Skeletal muscle tissue (tissue), 4 donors: Measurements from ENCODE around the gene EIF4B. TPM values are rescaled to one million over a fixed set of nuclear protein-coding genes. Genes with fewer than 3 reads are reported as not detected.
"Not testable (repeated sequence)": the region's sequence is repeated elsewhere in the genome, so short reads cannot be mapped to it uniquely, and the experiment has no call there.

Experiments used
- H3K27ac ChIP-seq: one replicate; pipeline ENCODE4 v1.7.0; 2013; ENCODE audit warnings: mild to moderate bottlenecking, low read depth, low read length, inconsistent platforms
- H3K27me3 ChIP-seq, 3 donors: one replicate each; pipeline ENCODE4 v1.7.0; 2013; ENCODE audit warnings: low read length in 3 of 3; ENCODE audit not compliant: control insufficient read depth in 3 of 3, insufficient read depth in 3 of 3
- H3K36me3 ChIP-seq, 3 donors: one replicate each; pipeline ENCODE4 v1.7.0; 2013; ENCODE audit warnings: low read length in 3 of 3; ENCODE audit not compliant: control insufficient read depth in 3 of 3, insufficient read depth in 3 of 3
- H3K4me1 ChIP-seq, 3 donors: one replicate each; pipeline ENCODE4 v1.7.0; 2013; ENCODE audit warnings: low read length in 3 of 3, mild to moderate bottlenecking in 3 of 3; ENCODE audit not compliant: control insufficient read depth in 3 of 3, insufficient read depth in 3 of 3
- H3K4me3 ChIP-seq, 3 donors: one replicate each; pipeline ENCODE4 v1.7.0; 2013; ENCODE audit warnings: low read length in 3 of 3
- H3K9ac ChIP-seq, 3 donors: one replicate each; pipeline ENCODE4 v1.7.0; 2013; ENCODE audit warnings: low read length in 3 of 3, mild to moderate bottlenecking in 3 of 3, moderate library complexity in 2 of 3, low read depth in 1 of 3
- H3K9me3 ChIP-seq, 3 donors: one replicate each; pipeline ENCODE4 v1.7.0; 2013; ENCODE audit warnings: low read length in 3 of 3; ENCODE audit not compliant: control insufficient read depth in 3 of 3
- total RNA-seq: library from RNA; depleted of rRNA; stranded (reverse); fragments of >200 nt; gene quantifications from one replicate; pipeline ENCODE4 v1.2.3, GENCODE V29; 2014
- donor health status: Osteomylitis.

Gene EIF4B
- total RNA-seq, 1 donor from 2014 or later = 1,005 TPM

GRCh38 chr12:52975820-52976573 is 30.3 kb upstream of the EIF4B start:
- H3K9me3 ChIP-seq = no peaks in the 10 kb centered on the region
- H3K4me3 ChIP-seq = no peak overlapping the region
- no peaks in the 10 kb centered on the region for H3K36me3 ChIP-seq
- no peak overlapping the region for H3K27ac ChIP-seq
- no peak overlapping the region for H3K9ac ChIP-seq
- H3K27me3 ChIP-seq = peaks cover 10 to 16% (median 13%) of the 10 kb centered on the region in 3 donors
- H3K4me1 ChIP-seq = peaks cover 0 to 2% (median 0%) of the 10 kb centered on the region in 3 donors

DNA sequence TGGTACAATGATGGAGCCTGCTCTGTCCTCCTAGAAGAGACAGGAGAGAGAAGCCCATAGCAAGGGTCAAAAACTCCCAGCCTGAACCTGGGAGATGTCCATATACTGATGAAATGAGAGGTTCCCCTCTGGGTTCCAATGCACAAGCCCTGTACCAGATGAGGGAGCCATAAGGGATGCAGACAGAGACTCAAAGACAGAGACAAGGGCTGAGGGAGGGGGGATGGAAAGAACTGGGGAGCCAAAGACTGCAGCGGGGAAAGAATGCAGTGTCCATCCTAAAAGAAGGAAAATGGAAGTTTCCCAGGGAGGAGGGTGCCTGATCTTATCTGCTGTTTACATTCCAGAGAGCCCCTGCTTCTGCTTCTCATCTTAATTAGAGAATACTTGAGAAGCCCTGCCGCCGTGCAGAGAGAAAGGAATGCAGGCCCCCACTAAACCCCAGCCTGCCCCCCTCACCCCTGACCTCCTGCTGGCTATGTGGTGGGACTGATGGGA is 29.6 kb upstream of the EIF4B start:
- peaks cover 10 to 16% (median 13%) of the 10 kb centered on the region in 3 donors for H3K27me3 ChIP-seq
- H3K9me3 ChIP-seq = no peaks in the 10 kb centered on the region
- no peak overlapping the region for H3K27ac ChIP-seq
- no peak overlapping the region for H3K4me3 ChIP-seq
- H3K4me1 ChIP-seq = peaks cover 0 to 2% (median 0%) of the 10 kb centered on the region in 3 donors
- H3K9ac ChIP-seq = no peak overlapping the region
- no peaks in the 10 kb centered on the region for H3K36me3 ChIP-seq

- H3K27me3 ChIP-seq = peaks cover 10 to 16% (median 13%) of the 10 kb centered on the region in 3 donors
- H3K4me1 ChIP-seq = peaks cover 0 to 2% (median 0%) of the 10 kb centered on the region in 3 donors
- H3K9me3 ChIP-seq = no peaks in the 10 kb centered on the region
- H3K9ac ChIP-seq = no peak overlapping the region
- H3K36me3 ChIP-seq = no peaks in the 10 kb centered on the region
- H3K27ac ChIP-seq = no peak overlapping the region
- H3K4me3 ChIP-seq = no peak overlapping the region
Observed at GRCh38 chr12:52977170-52977569, 29.1 kb upstream of the EIF4B start.

DNA sequence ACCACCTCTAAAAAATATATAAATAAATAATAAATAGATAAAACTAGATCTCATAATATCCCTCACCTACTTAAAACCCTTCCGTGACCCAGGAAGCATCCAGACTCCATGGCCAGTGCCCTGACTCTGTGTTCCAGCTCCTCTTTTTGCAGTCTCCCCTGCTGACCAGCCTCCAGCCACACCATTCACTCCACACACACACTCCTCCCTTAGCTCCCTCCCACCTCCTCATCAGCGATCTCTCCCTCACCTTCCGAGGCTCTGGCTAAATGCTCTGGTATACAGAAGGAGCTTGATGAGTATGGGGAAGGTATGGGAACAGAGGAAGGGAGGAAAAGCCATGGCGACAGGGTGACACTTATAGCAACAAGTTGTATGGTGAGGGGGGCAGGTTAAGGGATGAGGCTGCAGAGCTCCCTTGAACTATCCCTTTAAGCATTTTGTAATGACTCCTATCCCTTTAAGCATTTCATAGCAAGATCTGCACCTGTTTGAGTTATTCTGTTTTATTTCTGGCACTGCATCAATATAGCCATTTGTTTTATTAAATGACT is 26.1 kb upstream of the EIF4B start:
- Histone ChIP-seq H3K27ac (no peak overlapping the region), H3K4me1 (peaks cover 0 to 2% (median 0%) of the 10 kb centered on the region in 3 donors), H3K9me3 (no peaks in the 10 kb centered on the region), H3K36me3 (no peaks in the 10 kb centered on the region), H3K9ac (peak overlapping the region in 1 of 3 donors; percentile 33), H3K4me3 (no peak overlapping the region), H3K27me3 (peaks cover 8 to 13% (median 9%) of the 10 kb centered on the region in 3 donors)

GRCh38 chr12:52980650-52981423 is 25.4 kb upstream of the EIF4B start:
- Histone ChIP-seq H3K27me3 (peaks cover 5 to 13% (median 10%) of the 10 kb centered on the region in 3 donors), H3K4me3 (no peak overlapping the region), H3K27ac (no peak overlapping the region), H3K4me1 (no peaks in the 10 kb centered on the region), H3K36me3 (no peaks in the 10 kb centered on the region), H3K9ac (peak overlapping the region in 1 of 3 donors; percentile 33), H3K9me3 (no peaks in the 10 kb centered on the region)

GRCh38 chr12:52984136-52984535 is 22.1 kb upstream of the EIF4B start:
- H3K9ac ChIP-seq = no peak overlapping the region

GRCh38 chr12:52988898-52989297 is 17.4 kb upstream of the EIF4B start:
- no peak overlapping the region for H3K9ac ChIP-seq
- H3K9me3 ChIP-seq = no peaks in the 10 kb centered on the region
- H3K4me3 ChIP-seq = no peak overlapping the region
- peaks cover 0 to 2% (median 0%) of the 10 kb centered on the region in 3 donors for H3K27me3 ChIP-seq
- no peaks in the 10 kb centered on the region for H3K4me1 ChIP-seq
- H3K27ac ChIP-seq = no peak overlapping the region
- H3K36me3 ChIP-seq = no peaks in the 10 kb centered on the region

More at GRCh38 chr12:52984136-52984535, 22.1 kb upstream of the EIF4B start:
- Histone ChIP-seq H3K27ac (no peak overlapping the region), H3K4me1 (no peaks in the 10 kb centered on the region), H3K4me3 (no peak overlapping the region), H3K27me3 (peaks cover 0 to 2% (median 0%) of the 10 kb centered on the region in 3 donors), H3K9me3 (no peaks in the 10 kb centered on the region), H3K36me3 (no peaks in the 10 kb centered on the region)

DNA sequence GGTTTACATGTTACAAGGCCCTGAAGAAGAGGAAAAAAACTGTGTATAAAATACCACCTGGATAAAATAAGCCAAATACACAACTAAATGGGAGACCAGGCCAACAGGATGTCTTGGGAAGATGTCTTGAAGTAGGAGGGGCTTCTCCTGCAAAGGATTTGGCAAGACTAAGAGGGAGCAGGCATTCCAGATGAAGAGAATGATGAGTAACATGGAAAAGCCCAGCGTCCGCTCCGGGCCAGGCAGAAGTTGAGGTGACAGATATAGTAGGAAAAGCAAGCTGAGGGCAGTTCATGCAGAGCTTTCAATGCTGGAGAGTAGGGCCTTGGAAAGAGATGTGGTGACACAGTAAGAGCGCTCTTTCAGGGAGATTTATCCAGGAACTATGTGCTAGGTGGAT is 16.1 kb upstream of the EIF4B start:
- Histone ChIP-seq H3K36me3 (no peaks in the 10 kb centered on the region), H3K27me3 (peaks cover 0 to 2% (median 0%) of the 10 kb centered on the region in 3 donors), H3K9ac (no peak overlapping the region), H3K9me3 (no peaks in the 10 kb centered on the region), H3K4me1 (no peaks in the 10 kb centered on the region), H3K27ac (no peak overlapping the region), H3K4me3 (no peak overlapping the region)

DNA sequence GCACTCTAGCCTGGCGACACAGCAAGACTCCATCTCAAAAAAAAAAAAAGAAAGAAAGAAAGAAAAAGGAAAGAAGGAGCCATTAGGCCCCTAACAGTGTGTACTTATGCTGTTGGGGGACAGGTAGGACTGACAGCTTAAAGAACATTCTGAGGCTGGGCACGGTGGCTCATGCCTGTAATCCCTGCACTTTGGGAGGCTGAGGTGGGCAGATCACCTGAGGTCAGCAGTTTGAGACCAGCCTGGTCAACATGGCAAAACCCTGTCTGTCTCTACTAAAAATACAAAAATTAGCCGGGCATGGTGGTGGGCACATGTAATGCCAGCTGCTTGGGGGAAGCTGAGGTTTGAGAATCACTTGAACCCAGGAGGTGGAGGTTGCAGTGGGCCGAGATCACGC is 14.0 kb upstream of the EIF4B start:
- H3K4me1 ChIP-seq, H3K4me3 ChIP-seq, H3K9ac ChIP-seq, H3K36me3 ChIP-seq, H3K27me3 ChIP-seq, H3K9me3 ChIP-seq, H3K27ac ChIP-seq: not testable (repeated sequence)
